Natural killer cell treated with Interleukin-12 subunit alpha and Interleukin-12 subunit beta and Interleukin-15 and Interleukin-18, amount 100 ng/mL, for 72 hours (primary cell): ENCODE measurements around the gene ECE1. TPM values are rescaled to one million over a fixed set of nuclear protein-coding genes. Genes with fewer than 3 reads are reported as not detected.
"Not testable (repeated sequence)": the region's sequence is repeated elsewhere in the genome, so short reads cannot be mapped to it uniquely, and the experiment has no call there.

Experiments used
- ATAC-seq, 2 donors: fragments of 150-1000 bp; cut with Tn5 transposase in 1 of 2; sonication (Bioruptor Pico), chemical (Tn5 transposase) in 1 of 2; 2 replicates each; pipeline ENCODE4 v1.10.0; 2021
- DNase-seq: peaks from one replicate; pipeline ENCODE4 v3.0.0; 2022; ENCODE audit warnings: low spot score
- H3K27ac Mint-ChIP-seq, 2 donors: 1 replicate in 1 of 2; 2 replicates in 1 of 2; pipeline ENCODE4 v1.8.0; 2022; ENCODE audit warnings: mixed read lengths in 2 of 2, mild to moderate bottlenecking in 1 of 2, moderate library complexity in 1 of 2
- H3K27me3 Mint-ChIP-seq, 2 donors: 1 replicate in 1 of 2; 2 replicates in 1 of 2; pipeline ENCODE4 v1.8.0; 2022; ENCODE audit warnings: mixed read lengths in 2 of 2
- H3K36me3 Mint-ChIP-seq: one replicate; pipeline ENCODE4 v1.8.0; 2022; ENCODE audit warnings: mixed read lengths
- H3K4me1 Mint-ChIP-seq, 2 donors: 1 replicate in 1 of 2; 2 replicates in 1 of 2; pipeline ENCODE4 v1.8.0; 2022; ENCODE audit warnings: low read depth in 2 of 2, mixed read lengths in 2 of 2, mild to moderate bottlenecking in 1 of 2
- H3K4me3 Mint-ChIP-seq: one replicate; pipeline ENCODE4 v1.8.0; 2022; ENCODE audit warnings: mixed read lengths
- H3K9me3 Mint-ChIP-seq: 2 replicates; pipeline ENCODE4 v1.8.0; 2022; ENCODE audit warnings: mixed read lengths
- total RNA-seq, 2 donors: library from RNA; stranded (reverse); gene quantifications; one replicate each; pipeline ENCODE4 v1.2.3, GENCODE V29; 2022

Gene ECE1
- total RNA-seq, 2 donors from 2014 or later = 33.7 to 53.9 TPM

- no peak for ATAC-seq
- DNase-seq = no peak
- Mint-ChIP-seq H3K4me3 (no peak overlapping the region), H3K27me3 (no peaks in the 10 kb centered on the region), H3K27ac (no peak overlapping the region), H3K4me1 (no peaks in the 10 kb centered on the region), H3K9me3 (no peaks in the 10 kb centered on the region), H3K36me3 (no peaks in the 10 kb centered on the region)
These were observed 60.8 kb downstream of the ECE1 start for GRCh38 chr1:21229246-21230000.

GRCh38 chr1:21228224-21228623, 62.0 kb downstream of the ECE1 start:
- ATAC-seq, DNase-seq, H3K4me3 Mint-ChIP-seq, H3K4me1 Mint-ChIP-seq, H3K27ac Mint-ChIP-seq, H3K27me3 Mint-ChIP-seq, H3K9me3 Mint-ChIP-seq, H3K36me3 Mint-ChIP-seq: not testable (repeated sequence)

GRCh38 chr1:21225065-21225464, 65.2 kb downstream of the ECE1 start:
- Mint-ChIP-seq H3K9me3 (no peaks in the 10 kb centered on the region), H3K27me3 (no peaks in the 10 kb centered on the region), H3K27ac (no peak overlapping the region), H3K4me3 (no peak overlapping the region), H3K4me1 (no peaks in the 10 kb centered on the region), H3K36me3 (peaks cover 5% of the 10 kb centered on the region)
- DNase-seq (no peak), ATAC-seq (peak in 1 of 2 donors; percentile 28)

GRCh38 chr1:21220815-21221214, 69.4 kb downstream of the ECE1 start:
- ATAC-seq (no peak), DNase-seq (no peak)
- H3K9me3 Mint-ChIP-seq = no peaks in the 10 kb centered on the region

GRCh38 chr1:21219674-21220073, 70.6 kb downstream of the ECE1 start:
- H3K4me3 Mint-ChIP-seq = no peak overlapping the region
- no peak for DNase-seq
- no peaks in the 10 kb centered on the region for H3K9me3 Mint-ChIP-seq
- H3K27me3 Mint-ChIP-seq = no peaks in the 10 kb centered on the region
- ATAC-seq = no peak
- H3K4me1 Mint-ChIP-seq = peaks cover 0 to 4% of the 10 kb centered on the region in 2 donors
- H3K27ac Mint-ChIP-seq = no peak overlapping the region
- H3K36me3 Mint-ChIP-seq = peaks cover 5% of the 10 kb centered on the region

More at GRCh38 chr1:21220815-21221214, 69.4 kb downstream of the ECE1 start:
- peaks cover 0 to 4% of the 10 kb centered on the region in 2 donors for H3K4me1 Mint-ChIP-seq
- no peaks in the 10 kb centered on the region for H3K27me3 Mint-ChIP-seq
- no peak overlapping the region for H3K27ac Mint-ChIP-seq
- H3K36me3 Mint-ChIP-seq = peaks cover 5% of the 10 kb centered on the region
- H3K4me3 Mint-ChIP-seq = no peak overlapping the region

- no peaks in the 10 kb centered on the region for H3K9me3 Mint-ChIP-seq
- no peak overlapping the region for H3K27ac Mint-ChIP-seq
- H3K36me3 Mint-ChIP-seq = peaks cover 5% of the 10 kb centered on the region
- no peaks in the 10 kb centered on the region for H3K27me3 Mint-ChIP-seq
- H3K4me1 Mint-ChIP-seq = peaks cover 0 to 4% of the 10 kb centered on the region in 2 donors
- ATAC-seq (peak; percentile 8 to 20), DNase-seq (no peak)
- H3K4me3 Mint-ChIP-seq = no peak overlapping the region
These were observed 72.3 kb downstream of the ECE1 start for GRCh38 chr1:21217812-21218596.

GRCh38 chr1:21216835-21217811, 73.1 kb downstream of the ECE1 start:
- DNase-seq = peak; percentile 68
- H3K27ac Mint-ChIP-seq = no peak overlapping the region
- H3K4me1 Mint-ChIP-seq = peaks cover 0 to 4% of the 10 kb centered on the region in 2 donors
- no peak overlapping the region for H3K4me3 Mint-ChIP-seq
- H3K36me3 Mint-ChIP-seq = peaks cover 4% of the 10 kb centered on the region
- H3K9me3 Mint-ChIP-seq = no peaks in the 10 kb centered on the region
- peak; percentile 56 to 65 for ATAC-seq
- H3K27me3 Mint-ChIP-seq = no peaks in the 10 kb centered on the region

GRCh38 chr1:21212126-21212525, 78.1 kb downstream of the ECE1 start:
- no peaks in the 10 kb centered on the region for H3K27me3 Mint-ChIP-seq
- no peaks in the 10 kb centered on the region for H3K36me3 Mint-ChIP-seq
- H3K9me3 Mint-ChIP-seq = no peaks in the 10 kb centered on the region
- no peak for ATAC-seq
- no peak overlapping the region for H3K27ac Mint-ChIP-seq
- H3K4me3 Mint-ChIP-seq = no peak overlapping the region
- no peak for DNase-seq
- H3K4me1 Mint-ChIP-seq = peaks cover 0 to 4% of the 10 kb centered on the region in 2 donors

- not testable (repeated sequence) for H3K9me3 Mint-ChIP-seq, H3K27ac Mint-ChIP-seq, H3K4me1 Mint-ChIP-seq, H3K27me3 Mint-ChIP-seq, H3K4me3 Mint-ChIP-seq, ATAC-seq, DNase-seq, H3K36me3 Mint-ChIP-seq
These were observed 82.0 kb downstream of the ECE1 start for GRCh38 chr1:21208137-21208700.

GRCh38 chr1:21206117-21206516, 84.1 kb downstream of the ECE1 start:
- H3K36me3 Mint-ChIP-seq = no peaks in the 10 kb centered on the region
- H3K9me3 Mint-ChIP-seq = no peaks in the 10 kb centered on the region
- ATAC-seq (peak in 1 of 2 donors; percentile 67), DNase-seq (no peak)
- no peak overlapping the region for H3K27ac Mint-ChIP-seq
- no peaks in the 10 kb centered on the region for H3K4me1 Mint-ChIP-seq
- H3K27me3 Mint-ChIP-seq = no peaks in the 10 kb centered on the region
- H3K4me3 Mint-ChIP-seq = no peak overlapping the region

GRCh38 chr1:21205416-21205815, 84.8 kb downstream of the ECE1 start:
- DNase-seq (no peak), ATAC-seq (no peak)
- H3K27me3 Mint-ChIP-seq = no peaks in the 10 kb centered on the region
- no peak overlapping the region for H3K27ac Mint-ChIP-seq
- no peak overlapping the region for H3K4me3 Mint-ChIP-seq
- H3K4me1 Mint-ChIP-seq = no peaks in the 10 kb centered on the region
- H3K36me3 Mint-ChIP-seq = no peaks in the 10 kb centered on the region
- H3K9me3 Mint-ChIP-seq = no peaks in the 10 kb centered on the region

- ATAC-seq = no peak
- no peak overlapping the region for H3K27ac Mint-ChIP-seq
- no peaks in the 10 kb centered on the region for H3K4me1 Mint-ChIP-seq
These were observed 88.6 kb downstream of the ECE1 start for GRCh38 chr1:21201650-21202049.

GRCh38 chr1:21201238-21201637, 89.0 kb downstream of the ECE1 start:
- not testable (repeated sequence) for DNase-seq, H3K9me3 Mint-ChIP-seq, H3K36me3 Mint-ChIP-seq, H3K27me3 Mint-ChIP-seq, H3K4me3 Mint-ChIP-seq, H3K27ac Mint-ChIP-seq, H3K4me1 Mint-ChIP-seq, ATAC-seq

More at GRCh38 chr1:21201650-21202049, 88.6 kb downstream of the ECE1 start:
- Mint-ChIP-seq H3K27me3 (peaks cover under 1 to 9% of the 10 kb centered on the region in 2 donors), H3K9me3 (no peaks in the 10 kb centered on the region), H3K36me3 (no peaks in the 10 kb centered on the region), H3K4me3 (no peak overlapping the region)
- no peak for DNase-seq
